ENCODE measurements around the gene MRPL17.

DNA sequence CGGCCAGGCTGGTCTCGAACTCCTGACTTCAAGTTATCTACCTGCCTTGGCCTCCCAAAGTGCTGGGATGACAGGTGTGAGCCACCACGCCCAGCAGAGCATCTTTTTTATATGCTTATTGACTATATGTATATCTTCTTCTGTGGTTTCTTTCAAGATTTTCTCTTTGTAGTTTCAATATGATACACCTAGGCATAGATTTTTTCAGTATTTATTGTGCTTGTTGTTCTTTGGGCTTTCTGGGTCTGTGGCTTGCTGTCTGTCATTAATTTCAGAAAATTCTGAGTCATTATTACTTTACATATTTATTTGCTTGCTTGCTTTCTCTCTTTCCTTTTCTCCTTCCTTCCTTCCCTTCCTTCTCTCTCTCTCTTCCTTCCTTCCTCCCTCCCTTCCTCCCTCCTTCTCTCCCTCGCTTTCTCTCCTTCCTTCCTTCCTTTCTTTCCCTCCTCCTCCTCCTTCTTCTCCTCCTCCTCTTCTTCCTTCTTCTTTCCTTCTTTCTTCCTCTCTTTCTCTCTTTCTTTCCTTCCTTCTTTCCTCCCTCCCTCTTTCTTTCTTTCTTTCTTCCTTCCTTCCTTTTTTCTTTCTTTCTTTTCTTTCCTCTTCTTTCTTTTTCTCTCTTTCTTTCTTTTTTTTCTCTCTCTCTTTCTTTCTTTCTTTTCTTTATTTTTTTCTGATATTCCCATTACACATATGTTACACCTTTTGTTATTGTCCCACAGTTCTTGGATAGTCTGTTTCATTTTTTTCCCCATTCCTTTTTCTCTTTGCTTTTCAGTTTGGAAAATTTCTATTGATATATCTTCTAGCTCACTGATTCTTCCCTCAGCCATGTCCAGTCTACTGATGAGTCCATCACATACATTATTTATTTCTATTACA is 16.6 kb downstream of the MRPL17 start:
- TF ChIP-seq PBX3 (IDR thresholded peaks at IDR 0.05; ENCODE audit: insufficient replicate concordance, low read depth, low read length) (no peak), POLR2AphosphoS2 (IDR thresholded peaks at IDR 0.05; ENCODE audit: low read depth, low read length) (no peak), CTCF (IDR thresholded peaks at IDR 0.05 in 2 of 3, conservative IDR thresholded peaks at IDR 0.05 in 1 of 3; ENCODE audit: control insufficient read depth in 2 of 3, extremely low read depth in 1 of 3, insufficient read depth in 1 of 3, low read depth in 3 of 3, low read length in 3 of 3) (no peak), SMC3 (IDR thresholded peaks at IDR 0.05; ENCODE audit: borderline replicate concordance, low read length) (no peak), EGR1 (IDR thresholded peaks at IDR 0.05; ENCODE audit: borderline replicate concordance in 1 of 2, low read depth in 2 of 2, low read length in 2 of 2) (no peak), POLR2AphosphoS5 (IDR thresholded peaks at IDR 0.05; ENCODE audit: low read length) (no peak), PRDM15 (CRISPR knock-in tag; IDR thresholded peaks at IDR 0.05) (no peak), FOXK2 (IDR thresholded peaks at IDR 0.05) (no peak)

Measured in GM12878 (cell line).